Adrenal gland (tissue), 5 donors: Measurements from ENCODE around the gene GLIS1.

Experiments
- CTCF ChIP-seq, 6 experiments: fragments of 450-650 bp in 4 of 6; fragments of 200-600 bp in 2 of 6; sonication (generic) in 1 of 6; IDR thresholded peaks; 1 replicate in 5 of 6; 2 replicates in 1 of 6; pipeline versions ENCODE4 v1.5.1 to v1.8.0; 2016 to 2021; ENCODE audit warnings: antibody characterized with exemption in 6 of 6, mild to moderate bottlenecking in 2 of 6, moderate library complexity in 1 of 6
- POLR2A ChIP-seq, 2 donors: fragments of 450-650 bp; IDR thresholded peaks; one replicate each; pipeline ENCODE4 v1.6.1; 2017; ENCODE audit warnings: antibody characterized with exemption in 2 of 2, mild to moderate bottlenecking in 2 of 2, moderate library complexity in 1 of 2
- donor health status: DM: no; HTN: no; CAD: no.

GRCh38 chr1:53656747-53657530 is 82.0 kb downstream of the GLIS1 start:
- TF ChIP-seq CTCF (IDR thresholded peaks at IDR 0.05) (no peak), POLR2A (IDR thresholded peaks at IDR 0.05) (no peak)
